ENCODE results near the gene SMCO4. TPM values are rescaled to one million over a fixed set of nuclear protein-coding genes. Genes with fewer than 3 reads are reported as not detected.

The SMCO4 gene
- total RNA-seq, 1 experiment from 2014 or later = 14.1 TPM

DNA sequence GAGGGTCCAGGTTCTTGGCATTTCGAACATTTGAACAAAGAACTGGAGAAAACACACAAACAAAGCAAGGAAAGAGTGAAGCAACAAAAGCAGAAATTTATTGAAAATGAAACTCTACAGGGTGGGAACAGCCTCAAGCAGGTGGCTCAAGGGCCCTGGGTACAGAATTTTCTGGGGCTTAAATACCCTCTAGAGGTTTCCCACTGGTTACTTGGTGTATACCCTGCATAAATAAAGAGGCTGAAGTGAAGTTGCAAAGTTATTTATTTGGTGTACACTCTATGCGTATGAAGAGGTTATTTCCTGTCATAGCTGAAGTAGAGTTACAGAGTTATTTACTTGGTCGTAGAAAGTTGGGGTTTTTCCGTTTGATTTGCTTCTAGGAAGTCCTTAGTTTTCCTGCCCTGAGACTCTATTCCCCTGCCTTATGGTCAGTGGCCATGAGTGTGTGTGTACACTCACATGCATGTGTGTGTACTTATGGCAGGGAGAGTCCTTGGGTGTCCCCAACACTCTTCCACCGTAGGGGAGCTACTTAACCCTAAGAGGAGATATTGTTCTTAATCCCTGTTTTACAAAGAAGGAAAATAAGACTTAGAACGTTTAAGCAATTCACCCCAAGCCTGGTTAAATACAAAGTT is 5.6 kb upstream of the SMCO4 start:
- Histone ChIP-seq H3K4me3 (ENCODE audit: low read depth in 2 of 2, low read length in 2 of 2) (no peak overlapping the region), H3K9me3 (ENCODE audit: control insufficient read depth, insufficient read depth, low read depth, low read length) (no peaks in the 10 kb centered on the region), H3K27me3 (ENCODE audit: control insufficient read depth, insufficient read depth, low read length) (peaks cover 36% of the 10 kb centered on the region), H3K27ac (ENCODE audit: low read length) (no peak overlapping the region), H3K36me3 (ENCODE audit: control insufficient read depth, insufficient read depth, low read length) (no peaks in the 10 kb centered on the region), H3K4me1 (ENCODE audit: control insufficient read depth, insufficient read depth, low read length) (peaks cover 4% of the 10 kb centered on the region)
- BruUV-seq (replicated peaks) = no TSS peak
- in situ Hi-C loops (cut with HindIII; ENCODE audit: low pct_unique_long_range_greater_than_20kb, low sequenced_read_pairs) = no loop called here
- no peak for DNase-seq (ENCODE audit: low read depth, low spot score)
- no peak for ATAC-seq
- TF ChIP-seq POLR2AphosphoS5 (IDR thresholded peaks at IDR 0.05; ENCODE audit: low read depth, low read length) (no peak), SIN3A (IDR thresholded peaks at IDR 0.05; ENCODE audit: borderline replicate concordance, insufficient read depth, low read depth, low read length) (no peak), TCF7L2 (IDR thresholded peaks at IDR 0.05; ENCODE audit: low read depth, low read length) (no peak)
- TF ChIP-seq, protein P1, sequence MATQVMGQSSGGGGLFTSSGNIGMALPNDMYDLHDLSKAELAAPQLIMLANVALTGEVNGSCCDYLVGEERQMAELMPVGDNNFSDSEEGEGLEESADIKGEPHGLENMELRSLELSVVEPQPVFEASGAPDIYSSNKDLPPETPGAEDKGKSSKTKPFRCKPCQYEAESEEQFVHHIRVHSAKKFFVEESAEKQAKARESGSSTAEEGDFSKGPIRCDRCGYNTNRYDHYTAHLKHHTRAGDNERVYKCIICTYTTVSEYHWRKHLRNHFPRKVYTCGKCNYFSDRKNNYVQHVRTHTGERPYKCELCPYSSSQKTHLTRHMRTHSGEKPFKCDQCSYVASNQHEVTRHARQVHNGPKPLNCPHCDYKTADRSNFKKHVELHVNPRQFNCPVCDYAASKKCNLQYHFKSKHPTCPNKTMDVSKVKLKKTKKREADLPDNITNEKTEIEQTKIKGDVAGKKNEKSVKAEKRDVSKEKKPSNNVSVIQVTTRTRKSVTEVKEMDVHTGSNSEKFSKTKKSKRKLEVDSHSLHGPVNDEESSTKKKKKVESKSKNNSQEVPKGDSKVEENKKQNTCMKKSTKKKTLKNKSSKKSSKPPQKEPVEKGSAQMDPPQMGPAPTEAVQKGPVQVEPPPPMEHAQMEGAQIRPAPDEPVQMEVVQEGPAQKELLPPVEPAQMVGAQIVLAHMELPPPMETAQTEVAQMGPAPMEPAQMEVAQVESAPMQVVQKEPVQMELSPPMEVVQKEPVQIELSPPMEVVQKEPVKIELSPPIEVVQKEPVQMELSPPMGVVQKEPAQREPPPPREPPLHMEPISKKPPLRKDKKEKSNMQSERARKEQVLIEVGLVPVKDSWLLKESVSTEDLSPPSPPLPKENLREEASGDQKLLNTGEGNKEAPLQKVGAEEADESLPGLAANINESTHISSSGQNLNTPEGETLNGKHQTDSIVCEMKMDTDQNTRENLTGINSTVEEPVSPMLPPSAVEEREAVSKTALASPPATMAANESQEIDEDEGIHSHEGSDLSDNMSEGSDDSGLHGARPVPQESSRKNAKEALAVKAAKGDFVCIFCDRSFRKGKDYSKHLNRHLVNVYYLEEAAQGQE (IDR thresholded peaks at IDR 0.05; ENCODE audit: insufficient read depth in 1 of 2, low read depth in 2 of 2, low read length in 1 of 2) = no peak
- TF ChIP-seq, protein P2, sequence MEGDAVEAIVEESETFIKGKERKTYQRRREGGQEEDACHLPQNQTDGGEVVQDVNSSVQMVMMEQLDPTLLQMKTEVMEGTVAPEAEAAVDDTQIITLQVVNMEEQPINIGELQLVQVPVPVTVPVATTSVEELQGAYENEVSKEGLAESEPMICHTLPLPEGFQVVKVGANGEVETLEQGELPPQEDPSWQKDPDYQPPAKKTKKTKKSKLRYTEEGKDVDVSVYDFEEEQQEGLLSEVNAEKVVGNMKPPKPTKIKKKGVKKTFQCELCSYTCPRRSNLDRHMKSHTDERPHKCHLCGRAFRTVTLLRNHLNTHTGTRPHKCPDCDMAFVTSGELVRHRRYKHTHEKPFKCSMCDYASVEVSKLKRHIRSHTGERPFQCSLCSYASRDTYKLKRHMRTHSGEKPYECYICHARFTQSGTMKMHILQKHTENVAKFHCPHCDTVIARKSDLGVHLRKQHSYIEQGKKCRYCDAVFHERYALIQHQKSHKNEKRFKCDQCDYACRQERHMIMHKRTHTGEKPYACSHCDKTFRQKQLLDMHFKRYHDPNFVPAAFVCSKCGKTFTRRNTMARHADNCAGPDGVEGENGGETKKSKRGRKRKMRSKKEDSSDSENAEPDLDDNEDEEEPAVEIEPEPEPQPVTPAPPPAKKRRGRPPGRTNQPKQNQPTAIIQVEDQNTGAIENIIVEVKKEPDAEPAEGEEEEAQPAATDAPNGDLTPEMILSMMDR (IDR thresholded peaks at IDR 0.05) = no peak
- CTCF ChIA-PET = no interaction called here
- POLR2A ChIA-PET = no interaction called here
- intact Hi-C loops (cut with micrococcal nuclease; ENCODE audit: unreplicated experiment) = no loop called here

DNA sequence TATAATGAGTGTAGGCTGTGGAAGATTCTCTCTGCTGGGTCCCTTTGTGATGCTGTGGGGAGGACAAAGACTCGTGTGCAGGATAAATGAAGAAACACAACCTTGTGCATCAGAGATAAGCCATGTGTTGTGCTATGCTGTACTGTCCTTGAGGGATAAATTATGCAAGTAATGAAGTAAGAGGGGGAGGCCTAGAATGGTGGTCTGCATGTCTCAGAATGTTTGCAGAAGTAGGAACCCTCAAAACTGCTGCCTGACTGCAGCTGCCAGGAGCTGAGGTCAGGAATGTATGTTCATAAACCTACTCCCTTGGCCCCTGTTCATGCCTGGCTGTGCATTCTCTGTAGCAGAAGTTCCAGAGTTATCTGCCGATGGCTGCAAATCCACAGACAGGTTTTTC is 4.6 kb upstream of the SMCO4 start:
- ATAC-seq (no peak), DNase-seq (ENCODE audit: low read depth, low spot score) (no peak)
- Histone ChIP-seq H3K27ac (ENCODE audit: low read length) (no peak overlapping the region), H3K9me3 (ENCODE audit: control insufficient read depth, insufficient read depth, low read depth, low read length) (no peaks in the 10 kb centered on the region), H3K36me3 (ENCODE audit: control insufficient read depth, insufficient read depth, low read length) (no peaks in the 10 kb centered on the region; the same call in 1 of the 2 replicates), H3K27me3 (ENCODE audit: control insufficient read depth, insufficient read depth, low read length) (peaks cover 29% of the 10 kb centered on the region), H3K4me1 (ENCODE audit: control insufficient read depth, insufficient read depth, low read length) (peaks cover 6% of the 10 kb centered on the region), H3K4me3 (ENCODE audit: low read depth in 2 of 2, low read length in 2 of 2) (no peak overlapping the region)
- CTCF ChIA-PET = no interaction called here
- intact Hi-C loops (cut with micrococcal nuclease; ENCODE audit: unreplicated experiment) = no loop called here
- BruUV-seq (replicated peaks) = no TSS peak
- in situ Hi-C loops (cut with HindIII; ENCODE audit: low pct_unique_long_range_greater_than_20kb, low sequenced_read_pairs) = no loop called here
- POLR2A ChIA-PET = no interaction called here
- TF ChIP-seq, protein P1 (IDR thresholded peaks at IDR 0.05; ENCODE audit: insufficient read depth in 1 of 2, low read depth in 2 of 2, low read length in 1 of 2) = no peak
- TF ChIP-seq TCF7L2 (IDR thresholded peaks at IDR 0.05; ENCODE audit: low read depth, low read length) (no peak), SIN3A (IDR thresholded peaks at IDR 0.05; ENCODE audit: borderline replicate concordance, insufficient read depth, low read depth, low read length) (no peak), POLR2AphosphoS5 (IDR thresholded peaks at IDR 0.05; ENCODE audit: low read depth, low read length) (no peak)
- TF ChIP-seq, protein P2 (IDR thresholded peaks at IDR 0.05) = no peak

Data from Panc1 (cell line).